Upper lobe of left lung (tissue), 4 donors: ENCODE results near the gene RERE.

Experiments used
- CTCF ChIP-seq, 6 experiments: fragments of 450-650 bp in 4 of 6; fragments of 200-600 bp in 2 of 6; sonication (generic) in 2 of 6; IDR thresholded peaks; one replicate each; pipeline ENCODE4 v1.5.1; 2016 to 2019; ENCODE audit warnings: antibody characterized with exemption in 6 of 6
- EP300 ChIP-seq, 4 donors: sonication (generic); formaldehyde crosslinking; IDR thresholded peaks; one replicate each; pipeline ENCODE4 v1.5.1; 2017; ENCODE audit warnings: antibody characterized with exemption in 4 of 4, control low read depth in 2 of 4
- POLR2A ChIP-seq, 4 donors: fragments of 450-650 bp; IDR thresholded peaks; one replicate each; pipeline ENCODE4 v1.5.1; 2016 to 2017; ENCODE audit warnings: antibody characterized with exemption in 4 of 4, mild to moderate bottlenecking in 2 of 4
- POLR2AphosphoS5 ChIP-seq, 2 donors: sonication (generic); formaldehyde crosslinking; IDR thresholded peaks; one replicate each; pipeline ENCODE4 v1.5.1; 2017; ENCODE audit warnings: antibody characterized with exemption in 2 of 2

GRCh38 chr1:8407652-8408051 lies 409.8 kb downstream of the RERE start:
- no peak for TF ChIP-seq CTCF (IDR thresholded peaks at IDR 0.05)
- TF ChIP-seq POLR2AphosphoS5 (IDR thresholded peaks at IDR 0.05) = no peak
- TF ChIP-seq POLR2A (IDR thresholded peaks at IDR 0.05) = no peak
- TF ChIP-seq EP300 (IDR thresholded peaks at IDR 0.05) = no peak
